Osteoblast (primary cell): ENCODE results near the gene SYNJ2. TPM values are rescaled to one million over a fixed set of nuclear protein-coding genes. Genes with fewer than 3 reads are reported as not detected.
A peak's percentile ranks its signal among the peaks of the same experiment; 100 is the strongest.

Experiments used
- DNase-seq: peaks from one replicate; pipeline ENCODE4 v3.0.0; 2011; ENCODE audit warnings: low spot score, mixed read lengths; ENCODE audit not compliant: insufficient read length; ENCODE audit errors: missing footprints
- H2AFZ ChIP-seq: 2 replicates; pipeline ENCODE4 v1.6.0; 2011; ENCODE audit warnings: mild to moderate bottlenecking, low read length
- H3K27ac ChIP-seq: 2 replicates; pipeline ENCODE4 v1.5.1; 2011; ENCODE audit warnings: mild to moderate bottlenecking, low read depth, low read length, moderate library complexity
- H3K27me3 ChIP-seq: 2 replicates; pipeline ENCODE4 v1.6.0; 2012; ENCODE audit warnings: mild to moderate bottlenecking, control low read depth, inconsistent platforms, low read length, moderate library complexity; ENCODE audit not compliant: insufficient read depth
- H3K36me3 ChIP-seq: 2 replicates; pipeline ENCODE4 v1.5.1; 2011; ENCODE audit warnings: mild to moderate bottlenecking, low read length, control low read depth, moderate library complexity; ENCODE audit not compliant: insufficient read depth
- H3K4me1 ChIP-seq: 2 replicates; pipeline ENCODE4 v1.5.1; 2011; ENCODE audit warnings: mild to moderate bottlenecking, low read length, control low read depth, moderate library complexity; ENCODE audit not compliant: insufficient read depth
- H3K4me2 ChIP-seq: 2 replicates; pipeline ENCODE4 v1.6.0; 2011; ENCODE audit warnings: mild to moderate bottlenecking, low read length; ENCODE audit not compliant: insufficient read depth
- H3K4me3 ChIP-seq: fragments of 200-600 bp; sonication (generic); 3 replicates; pipeline ENCODE4 v1.5.1; 2012; ENCODE audit warnings: mild to moderate bottlenecking, low read length, inconsistent platforms; ENCODE audit not compliant: insufficient read depth
- H3K79me2 ChIP-seq: 2 replicates; pipeline ENCODE4 v1.6.0; 2012; ENCODE audit warnings: mild to moderate bottlenecking, low read length, control low read depth, inconsistent platforms; ENCODE audit not compliant: insufficient read depth
- H3K9me3 ChIP-seq: 2 replicates; pipeline ENCODE4 v1.5.1; 2011; ENCODE audit warnings: low read depth, low read length, control low read depth
- H4K20me1 ChIP-seq: 2 replicates; pipeline ENCODE4 v1.6.0; 2012; ENCODE audit warnings: mild to moderate bottlenecking, low read length, control low read depth; ENCODE audit not compliant: insufficient read depth
- total RNA-seq: library from RNA; depleted of rRNA; stranded (reverse); fragments of >200 nt; gene quantifications from 2 replicates; pipeline ENCODE4 v1.2.3, GENCODE V29; 2012
- TF ChIP-seq, protein P1 (sequence below): IDR thresholded peaks from 2 replicates; pipeline ENCODE4 v1.5.1; 2011; ENCODE audit warnings: mild to moderate bottlenecking, low read depth, low read length, moderate library complexity; ENCODE audit errors: extremely low read depth

Gene SYNJ2
- total RNA-seq, 1 donor, result 94.8 TPM

DNA sequence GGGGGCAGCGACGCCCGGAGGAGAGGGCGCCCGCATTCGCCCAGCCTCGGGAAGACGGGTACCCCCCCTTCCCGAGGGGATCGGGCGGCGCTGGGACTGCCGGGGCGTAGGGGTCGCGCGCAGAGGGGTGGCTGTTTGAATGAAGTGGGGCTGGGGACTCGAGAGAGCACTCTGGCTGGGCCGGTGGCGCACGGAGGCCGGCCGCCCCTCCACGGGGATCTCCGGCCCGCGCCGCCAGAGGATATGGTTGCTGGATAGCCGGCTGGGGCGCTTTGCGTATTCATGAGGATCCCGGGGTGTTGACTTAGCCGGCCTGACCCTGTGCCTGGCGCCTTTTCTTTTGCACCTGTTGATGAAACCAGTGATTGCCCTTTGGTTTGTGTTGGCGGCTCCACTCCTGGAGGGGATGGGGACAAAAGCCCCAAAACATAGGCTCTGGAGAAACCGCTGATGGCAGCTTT is 469 bp downstream of the SYNJ2 start:
- Histone ChIP-seq H3K36me3 (peaks cover 3% of the 10 kb centered on the region), H4K20me1 (peaks cover 4% of the 10 kb centered on the region), H3K4me3 (peak overlapping the region; percentile 91), H3K4me1 (peaks cover 29% of the 10 kb centered on the region), H3K27ac (peak overlapping the region; percentile 88), H3K4me2 (peak overlapping the region; percentile 93), H3K9me3 (no peaks in the 10 kb centered on the region), H2AFZ (no peak overlapping the region), H3K27me3 (no peaks in the 10 kb centered on the region), H3K79me2 (peaks cover 51% of the 10 kb centered on the region)
- TF ChIP-seq, protein P1, sequence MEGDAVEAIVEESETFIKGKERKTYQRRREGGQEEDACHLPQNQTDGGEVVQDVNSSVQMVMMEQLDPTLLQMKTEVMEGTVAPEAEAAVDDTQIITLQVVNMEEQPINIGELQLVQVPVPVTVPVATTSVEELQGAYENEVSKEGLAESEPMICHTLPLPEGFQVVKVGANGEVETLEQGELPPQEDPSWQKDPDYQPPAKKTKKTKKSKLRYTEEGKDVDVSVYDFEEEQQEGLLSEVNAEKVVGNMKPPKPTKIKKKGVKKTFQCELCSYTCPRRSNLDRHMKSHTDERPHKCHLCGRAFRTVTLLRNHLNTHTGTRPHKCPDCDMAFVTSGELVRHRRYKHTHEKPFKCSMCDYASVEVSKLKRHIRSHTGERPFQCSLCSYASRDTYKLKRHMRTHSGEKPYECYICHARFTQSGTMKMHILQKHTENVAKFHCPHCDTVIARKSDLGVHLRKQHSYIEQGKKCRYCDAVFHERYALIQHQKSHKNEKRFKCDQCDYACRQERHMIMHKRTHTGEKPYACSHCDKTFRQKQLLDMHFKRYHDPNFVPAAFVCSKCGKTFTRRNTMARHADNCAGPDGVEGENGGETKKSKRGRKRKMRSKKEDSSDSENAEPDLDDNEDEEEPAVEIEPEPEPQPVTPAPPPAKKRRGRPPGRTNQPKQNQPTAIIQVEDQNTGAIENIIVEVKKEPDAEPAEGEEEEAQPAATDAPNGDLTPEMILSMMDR, result no peak
- DNase-seq, result peak; percentile 89

DNA sequence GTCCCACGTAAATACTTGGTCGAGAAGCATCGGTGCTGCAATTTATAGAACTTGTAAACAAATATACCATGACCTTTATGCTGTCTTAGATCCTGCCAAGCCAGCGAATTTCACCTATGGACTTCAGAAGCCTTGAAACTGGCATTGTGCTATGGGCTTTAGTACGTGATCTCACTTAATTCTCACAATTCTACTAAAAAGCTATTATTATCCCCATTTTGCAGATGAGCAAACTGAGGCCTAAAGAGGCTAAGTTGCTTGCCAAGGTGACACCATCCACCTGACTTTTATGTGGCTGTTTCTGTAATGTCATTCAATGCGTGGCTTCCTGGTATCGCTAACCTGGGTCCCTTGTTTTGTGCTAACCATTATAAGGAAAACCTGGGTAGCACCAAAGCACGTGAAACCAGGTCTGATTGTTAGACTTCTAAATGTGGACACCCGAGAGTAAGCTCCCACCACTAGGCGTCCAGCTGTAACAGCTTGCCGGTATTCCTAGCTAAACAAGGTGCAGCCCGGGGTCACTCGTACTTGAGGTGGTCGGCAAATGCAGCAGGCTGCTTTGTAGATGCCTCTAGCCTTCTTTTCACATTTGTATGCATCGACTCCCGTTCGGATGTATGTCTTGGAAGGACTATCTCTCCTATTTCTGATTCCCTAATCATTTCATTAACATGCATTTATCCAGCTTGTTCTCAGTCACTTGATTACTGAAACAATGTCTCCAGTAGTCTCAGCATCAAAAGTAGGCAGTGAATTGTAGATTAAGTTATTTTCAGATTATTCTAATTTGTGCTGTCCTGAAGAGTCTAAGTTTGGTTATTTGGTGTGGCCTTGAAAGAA is 1.1 kb downstream of the SYNJ2 start:
- peak overlapping the region; percentile 88 for H3K27ac ChIP-seq
- TF ChIP-seq, protein P1, result peak; percentile 63
- H3K36me3 ChIP-seq, result peaks cover 3% of the 10 kb centered on the region
- peaks cover 58% of the 10 kb centered on the region for H3K79me2 ChIP-seq
- peak overlapping the region; percentile 91 for H3K4me3 ChIP-seq
- H3K27me3 ChIP-seq, result no peaks in the 10 kb centered on the region
- peak overlapping the region; percentile 93 for H3K4me2 ChIP-seq
- peaks cover 29% of the 10 kb centered on the region for H3K4me1 ChIP-seq
- H4K20me1 ChIP-seq, result peaks cover 4% of the 10 kb centered on the region
- DNase-seq, result peak; percentile 91
- H2AFZ ChIP-seq, result no peak overlapping the region
- H3K9me3 ChIP-seq, result no peaks in the 10 kb centered on the region

DNA sequence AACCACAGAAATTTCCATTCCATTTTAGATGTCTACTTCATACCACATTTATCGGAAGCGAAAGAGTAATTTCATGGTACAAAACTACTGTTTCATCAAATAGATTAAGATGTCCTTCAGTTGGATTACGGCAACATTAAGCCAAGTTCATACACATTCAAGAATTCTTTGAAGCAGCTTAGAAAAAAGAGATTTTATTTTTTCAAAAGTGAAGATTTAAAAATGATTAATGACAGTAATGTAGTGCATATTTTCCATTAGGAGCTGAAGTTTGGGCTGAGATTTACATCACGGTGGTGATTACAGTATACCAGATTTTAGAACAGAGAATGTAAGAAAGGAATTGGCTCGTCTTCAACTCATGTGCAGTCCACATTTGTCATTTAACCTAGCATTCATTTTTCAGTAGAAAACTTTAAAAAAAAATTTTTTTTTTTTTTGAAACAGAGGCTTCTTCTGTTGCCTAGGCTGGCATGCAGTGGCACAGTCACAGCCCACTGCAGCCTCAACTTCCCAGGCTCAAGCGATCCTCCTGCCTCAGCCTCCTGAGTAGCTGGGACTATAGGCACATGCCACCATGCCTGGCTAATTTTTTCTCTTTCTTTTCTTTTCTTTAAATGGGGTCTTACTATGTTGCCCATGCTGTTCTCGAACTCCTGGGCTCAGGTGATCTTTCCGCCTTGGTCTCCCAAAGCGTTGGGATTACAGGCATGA is 1.9 kb downstream of the SYNJ2 start:
- H3K27ac ChIP-seq, result peak overlapping the region; percentile 88

More for the DNA sequence above, 1.9 kb downstream of the SYNJ2 start:
- H3K27me3 ChIP-seq, result no peaks in the 10 kb centered on the region
- H2AFZ ChIP-seq, result no peak overlapping the region
- peaks cover 3% of the 10 kb centered on the region for H3K36me3 ChIP-seq
- peaks cover 65% of the 10 kb centered on the region for H3K79me2 ChIP-seq
- no peaks in the 10 kb centered on the region for H3K9me3 ChIP-seq
- peak overlapping the region; percentile 91 for H3K4me3 ChIP-seq
- H4K20me1 ChIP-seq, result peaks cover 4% of the 10 kb centered on the region
- H3K4me1 ChIP-seq, result peaks cover 31% of the 10 kb centered on the region
- no peak for DNase-seq
- H3K4me2 ChIP-seq, result peak overlapping the region; percentile 93
- TF ChIP-seq, protein P1, result no peak
